HCT116 (cell line): ENCODE data around the gene VPS39.

Experiments used
- POLR2AphosphoS5 ChIP-seq: IDR thresholded peaks from 2 replicates; pipeline ENCODE4 v1.6.1; 2011; ENCODE audit warnings: mild to moderate bottlenecking, low read depth, low read length, moderate library complexity
- ZNF274 ChIP-seq: fragments of 200-500 bp; sonication (Bioruptor generic); IDR thresholded peaks from 2 replicates; pipeline ENCODE4 v1.6.1; 2014; ENCODE audit warnings: mild to moderate bottlenecking, low read depth, low read length, inconsistent platforms

DNA sequence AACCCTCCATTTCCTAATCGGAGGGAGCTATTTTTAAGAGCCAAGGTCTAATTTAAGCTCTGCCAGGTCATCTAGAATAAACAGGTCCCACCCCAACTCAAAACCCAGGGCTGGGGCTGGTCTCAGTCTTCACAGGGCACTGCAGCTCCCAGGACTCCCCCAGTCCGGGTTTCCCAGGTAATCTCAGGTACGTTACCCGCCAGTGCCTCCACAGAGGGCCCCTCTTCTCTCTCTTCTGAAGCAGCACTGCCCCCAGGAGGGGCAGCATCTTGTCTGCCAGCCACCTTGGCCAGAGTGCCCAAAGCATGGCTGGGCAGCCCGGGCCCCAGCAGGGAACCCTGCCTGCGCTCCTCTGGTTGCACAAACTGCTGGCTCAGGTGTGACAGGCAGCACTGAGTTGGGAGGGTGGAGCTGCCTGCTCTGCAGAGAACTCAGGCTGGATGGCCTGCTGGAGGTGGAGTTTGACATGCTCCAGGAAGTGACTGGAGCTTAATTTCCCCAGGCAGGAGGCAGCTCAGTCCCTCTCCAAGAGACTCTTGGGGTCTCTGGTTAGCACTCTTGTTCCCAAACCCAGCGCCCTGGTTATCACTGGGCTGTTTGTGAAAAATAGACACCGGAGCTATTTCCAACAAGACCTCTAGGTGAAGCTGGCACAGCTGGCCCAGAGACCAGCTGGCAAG is 51.7 kb downstream of the VPS39 start, which contains the start of gene PLA2G4F:
- TF ChIP-seq ZNF274 (no peak), POLR2AphosphoS5 (no peak)
